ENCODE results near the gene RHOT1. TPM values are rescaled to one million over a fixed set of nuclear protein-coding genes. Genes with fewer than 3 reads are reported as not detected.
"Not testable (repeated sequence)": the region's sequence is repeated elsewhere in the genome, so short reads cannot be mapped to it uniquely, and the experiment has no call there.

The RHOT1 gene
- total RNA-seq, 1 donor from 2014 or later = 48.6 TPM

DNA sequence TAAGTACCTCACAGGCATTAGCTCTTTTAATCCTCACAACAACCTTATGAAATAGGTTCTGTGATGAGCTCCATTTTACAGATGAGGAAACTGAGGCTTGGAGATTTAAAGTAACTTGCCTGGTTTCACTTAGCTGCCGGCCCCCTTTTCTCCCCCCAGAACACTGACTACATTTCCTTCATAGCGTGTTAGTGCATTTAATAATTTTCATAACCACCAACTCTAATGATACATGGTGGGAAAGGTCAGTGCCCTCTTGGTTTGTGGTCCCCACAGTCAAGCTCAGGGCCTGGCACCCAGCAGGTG is 16.5 kb upstream of the RHOT1 start:
- DNase-seq = no peak
- no peak overlapping the region for H3K27ac ChIP-seq
- H3K36me3 ChIP-seq = no peaks in the 10 kb centered on the region
- no peak for ATAC-seq
- intact Hi-C loops (cut with DNase I) = no loop called here
- no peaks in the 10 kb centered on the region for H3K9me3 ChIP-seq
- no peak overlapping the region for H3K4me3 ChIP-seq
- H3K27me3 ChIP-seq (ENCODE audit: low read depth) = no peaks in the 10 kb centered on the region
- H3K4me1 ChIP-seq = peaks cover 15% of the 10 kb centered on the region
- TF ChIP-seq, protein P1, sequence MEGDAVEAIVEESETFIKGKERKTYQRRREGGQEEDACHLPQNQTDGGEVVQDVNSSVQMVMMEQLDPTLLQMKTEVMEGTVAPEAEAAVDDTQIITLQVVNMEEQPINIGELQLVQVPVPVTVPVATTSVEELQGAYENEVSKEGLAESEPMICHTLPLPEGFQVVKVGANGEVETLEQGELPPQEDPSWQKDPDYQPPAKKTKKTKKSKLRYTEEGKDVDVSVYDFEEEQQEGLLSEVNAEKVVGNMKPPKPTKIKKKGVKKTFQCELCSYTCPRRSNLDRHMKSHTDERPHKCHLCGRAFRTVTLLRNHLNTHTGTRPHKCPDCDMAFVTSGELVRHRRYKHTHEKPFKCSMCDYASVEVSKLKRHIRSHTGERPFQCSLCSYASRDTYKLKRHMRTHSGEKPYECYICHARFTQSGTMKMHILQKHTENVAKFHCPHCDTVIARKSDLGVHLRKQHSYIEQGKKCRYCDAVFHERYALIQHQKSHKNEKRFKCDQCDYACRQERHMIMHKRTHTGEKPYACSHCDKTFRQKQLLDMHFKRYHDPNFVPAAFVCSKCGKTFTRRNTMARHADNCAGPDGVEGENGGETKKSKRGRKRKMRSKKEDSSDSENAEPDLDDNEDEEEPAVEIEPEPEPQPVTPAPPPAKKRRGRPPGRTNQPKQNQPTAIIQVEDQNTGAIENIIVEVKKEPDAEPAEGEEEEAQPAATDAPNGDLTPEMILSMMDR (IDR thresholded peaks at IDR 0.05) = no peak

DNA sequence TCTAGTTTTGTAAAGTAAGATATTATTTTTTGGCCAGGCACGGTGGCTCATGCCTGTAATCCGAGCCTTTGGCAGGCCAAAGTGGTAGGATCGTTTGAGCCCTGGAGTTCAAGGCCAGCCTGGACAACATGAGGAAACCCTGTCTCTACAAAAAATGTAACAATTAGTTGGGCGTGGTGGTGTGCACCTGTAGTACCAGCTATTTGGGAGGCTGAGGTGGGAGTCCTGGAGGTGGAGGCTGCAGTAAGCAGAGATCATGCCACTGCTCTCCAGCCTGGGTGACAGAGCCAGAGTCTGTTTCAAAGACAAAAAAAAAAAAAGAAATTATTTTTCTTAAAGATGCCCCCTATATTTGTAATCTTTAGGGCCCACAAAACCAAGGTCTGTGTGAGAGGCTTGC is 16.0 kb upstream of the RHOT1 start:
- ATAC-seq (no peak), DNase-seq (no peak)
- peaks cover 15% of the 10 kb centered on the region for H3K4me1 ChIP-seq
- intact Hi-C loops (cut with DNase I) = no loop called here
- TF ChIP-seq, protein P1 (IDR thresholded peaks at IDR 0.05) = no peak
- H3K9me3 ChIP-seq = no peaks in the 10 kb centered on the region
- no peak overlapping the region for H3K4me3 ChIP-seq
- peak overlapping the region; percentile 90 for H3K27ac ChIP-seq
- H3K27me3 ChIP-seq (ENCODE audit: low read depth) = no peaks in the 10 kb centered on the region
- no peaks in the 10 kb centered on the region for H3K36me3 ChIP-seq

DNA sequence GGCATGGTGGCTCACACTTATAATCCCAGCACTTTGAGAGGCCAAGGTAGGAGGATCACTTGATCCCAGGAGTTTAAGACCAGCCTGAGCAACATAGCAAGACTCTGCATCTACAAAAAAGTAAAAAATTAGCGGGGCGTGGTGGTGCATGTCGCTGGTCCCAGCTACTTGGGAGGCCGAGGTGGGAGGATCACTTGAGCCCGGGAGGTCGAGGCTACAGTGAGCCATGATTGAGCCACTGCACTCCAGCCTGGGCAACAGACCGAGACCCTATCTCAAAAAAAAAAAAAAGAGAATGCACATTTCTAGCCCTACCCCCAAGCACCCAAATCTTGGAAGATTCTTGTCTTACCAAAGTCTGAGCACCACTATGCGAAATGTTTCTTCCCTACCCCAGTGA is 15.6 kb upstream of the RHOT1 start:
- DNase-seq = no peak
- H3K36me3 ChIP-seq = no peaks in the 10 kb centered on the region
- H3K27ac ChIP-seq = peak overlapping the region; percentile 90
- peak overlapping the region; percentile 69 for H3K4me3 ChIP-seq
- peaks cover 15% of the 10 kb centered on the region for H3K4me1 ChIP-seq
- intact Hi-C loops (cut with DNase I) = no loop called here
- TF ChIP-seq, protein P1 (IDR thresholded peaks at IDR 0.05) = no peak
- H3K9me3 ChIP-seq = no peaks in the 10 kb centered on the region
- no peaks in the 10 kb centered on the region for H3K27me3 ChIP-seq (ENCODE audit: low read depth)
- ATAC-seq = no peak

DNA sequence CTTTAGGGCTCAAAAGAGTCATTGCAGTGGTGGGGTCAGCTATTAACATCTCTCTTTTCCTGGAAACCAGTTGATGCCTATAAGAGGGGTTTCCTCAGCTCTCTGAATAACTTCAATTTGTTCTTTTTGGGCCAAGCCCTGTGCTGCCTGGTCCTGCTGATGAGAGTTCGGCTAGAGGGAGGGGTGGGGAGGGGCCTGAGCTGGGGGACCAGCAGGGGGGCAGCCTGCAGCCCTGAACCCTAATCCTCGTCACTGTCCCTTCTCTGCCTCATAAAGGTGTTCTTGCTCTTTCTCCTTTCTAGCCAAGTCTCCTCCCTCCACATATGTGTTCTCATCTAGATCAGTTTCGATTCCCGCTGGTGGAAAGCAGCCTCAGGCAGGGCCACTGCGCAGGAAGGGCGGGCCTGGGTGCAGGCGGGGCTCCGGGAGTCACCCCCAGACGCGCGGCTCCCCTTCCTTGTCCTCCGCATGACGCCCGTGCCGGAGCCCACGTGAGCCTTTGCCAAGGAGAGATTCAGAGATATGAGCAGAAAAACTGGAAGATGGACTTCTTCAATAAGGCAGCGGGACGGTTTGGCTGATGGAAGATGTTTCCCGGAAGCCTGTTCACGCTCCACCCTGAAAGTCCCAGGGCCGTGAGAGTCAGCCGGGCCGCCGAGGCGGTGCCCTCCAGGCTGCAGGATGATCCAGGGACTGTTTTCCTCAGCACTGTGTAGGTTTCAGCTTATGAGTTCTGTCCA is 15.0 kb upstream of the RHOT1 start:
- ATAC-seq = peak; percentile 98 to 99

DNA sequence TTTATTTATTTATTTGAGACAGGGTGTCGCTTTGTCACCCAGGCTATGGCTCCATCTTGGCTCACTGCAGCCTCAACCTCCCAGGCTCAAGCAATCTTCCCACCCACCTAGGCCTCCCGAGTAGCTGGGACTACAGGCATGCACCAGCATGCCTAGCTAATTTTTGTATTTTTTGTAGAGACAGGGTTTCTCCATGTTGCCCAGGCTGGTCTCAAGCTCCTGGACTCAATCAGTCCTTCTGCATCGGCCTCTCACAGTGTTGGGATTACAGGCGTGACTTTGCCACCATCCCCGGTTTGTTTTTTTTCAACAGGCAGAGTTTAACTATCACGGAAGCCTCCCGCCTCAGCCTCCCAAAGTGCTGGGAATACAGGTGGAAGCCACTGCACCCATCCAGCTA is 13.8 kb upstream of the RHOT1 start:
- peaks cover 15% of the 10 kb centered on the region for H3K4me1 ChIP-seq
- H3K36me3 ChIP-seq; DNase-seq; ATAC-seq; H3K27me3 ChIP-seq (ENCODE audit: low read depth); intact Hi-C loops (cut with DNase I); H3K9me3 ChIP-seq: not testable (repeated sequence)
- H3K27ac ChIP-seq = peak overlapping the region; percentile 90
- peak overlapping the region; percentile 69 for H3K4me3 ChIP-seq

More for the DNA sequence above, 15.0 kb upstream of the RHOT1 start:
- Histone ChIP-seq H3K27ac (peak overlapping the region; percentile 90), H3K4me1 (peaks cover 15% of the 10 kb centered on the region), H3K9me3 (no peaks in the 10 kb centered on the region), H3K27me3 (ENCODE audit: low read depth) (no peaks in the 10 kb centered on the region), H3K4me3 (peak overlapping the region; percentile 69), H3K36me3 (no peaks in the 10 kb centered on the region)
- intact Hi-C loops (cut with DNase I) = no loop called here
- TF ChIP-seq, protein P1 (IDR thresholded peaks at IDR 0.05) = no peak
- DNase-seq = peak; percentile 93

DNA sequence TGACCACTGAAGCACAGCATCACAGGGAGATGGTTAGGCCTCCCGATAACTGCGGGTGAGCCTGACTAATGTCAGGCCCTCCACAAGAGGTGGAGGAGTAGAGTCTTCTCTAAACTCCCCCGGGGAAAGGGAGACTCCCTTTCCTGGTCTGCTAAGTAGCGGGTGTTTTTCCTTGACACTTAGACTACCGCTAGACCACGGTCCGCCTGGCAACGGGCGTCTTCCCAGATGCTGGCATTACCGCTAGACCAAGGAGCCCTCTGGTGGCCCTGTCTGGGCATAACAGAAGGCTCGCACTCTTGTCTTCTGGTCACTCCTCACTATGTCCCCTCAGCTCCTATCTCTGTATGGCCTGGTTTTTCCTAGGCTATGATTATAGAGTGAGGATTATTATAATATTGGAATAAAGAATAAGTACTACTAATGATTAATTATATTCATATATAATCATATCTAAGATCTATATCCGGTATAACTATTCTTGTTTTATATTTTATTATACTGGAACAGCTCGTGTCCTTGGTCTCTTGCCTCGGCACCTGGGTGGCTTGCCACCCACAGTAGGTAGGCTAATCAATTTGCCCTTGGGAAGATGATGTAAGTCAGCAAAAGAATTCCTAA is 6.7 kb upstream of the RHOT1 start:
- H3K4me3 ChIP-seq; H3K27me3 ChIP-seq (ENCODE audit: low read depth); H3K36me3 ChIP-seq; intact Hi-C loops (cut with DNase I); H3K27ac ChIP-seq; ATAC-seq; H3K4me1 ChIP-seq; H3K9me3 ChIP-seq: not testable (repeated sequence)
- peak; percentile 65 for DNase-seq
- TF ChIP-seq, protein P1 (IDR thresholded peaks at IDR 0.05) = peak; percentile 42

All from lower lobe of right lung (tissue), 2 donors.